OCI-LY3 (cell line): ENCODE results near the gene RFTN2.

ENCODE experiments used
- H2AFZ ChIP-seq: fragments of 200-600, 300-600 bp; shearing (Covaris generic); 2 replicates; pipeline ENCODE4 v1.6.0; 2014; ENCODE audit warnings: antibody characterized with exemption, low read depth, low read length
- H3K27ac ChIP-seq: fragments of 200-600, 300-600 bp; sonication (generic); 2 replicates; pipeline ENCODE4 v1.5.1; 2014; ENCODE audit warnings: mild to moderate bottlenecking, low read length, moderate library complexity, mixed read lengths
- H3K27me3 ChIP-seq: fragments of 200-600, 300-600 bp; sonication (generic); 2 replicates; pipeline ENCODE4 v1.6.1; 2014; ENCODE audit warnings: low read depth, low read length, mixed read lengths
- H3K36me3 ChIP-seq: fragments of 200-600, 300-600 bp; sonication (generic); replicated peaks from 2 replicates; pipeline ENCODE3; 2014; ENCODE audit warnings: low read depth, low read length, mixed read lengths
- H3K4me1 ChIP-seq: fragments of 300-600, 200-600 bp; sonication (generic); 2 replicates; pipeline ENCODE4 v1.6.1; 2014; ENCODE audit warnings: low read length, mixed read lengths
- H3K4me2 ChIP-seq: fragments of 200-600, 300-600 bp; sonication (generic); 2 replicates; pipeline ENCODE4 v1.6.1; 2014; ENCODE audit warnings: low read length, mixed read lengths
- H3K4me3 ChIP-seq: fragments of 300-600, 200-600 bp; sonication (generic); 2 replicates; pipeline ENCODE4 v1.5.1; 2014; ENCODE audit warnings: antibody characterized with exemption, mild to moderate bottlenecking, low read length, moderate library complexity
- H3K79me2 ChIP-seq: fragments of 300-600, 200-600 bp; shearing (Covaris generic); 2 replicates; pipeline ENCODE4 v1.6.1; 2014; ENCODE audit warnings: mild to moderate bottlenecking, low read length, mixed read lengths
- H3K9ac ChIP-seq: fragments of 300-600, 200-600 bp; shearing (Covaris generic); 2 replicates; pipeline ENCODE4 v1.6.0; 2014; ENCODE audit warnings: mild to moderate bottlenecking, low read length, moderate library complexity
- H3K9me3 ChIP-seq: fragments of 200-600, 300-600 bp; shearing (Covaris generic); 2 replicates; pipeline ENCODE4 v1.6.1; 2014; ENCODE audit warnings: low read length, mixed read lengths; ENCODE audit not compliant: insufficient read depth
- H4K20me1 ChIP-seq: fragments of 200-600, 300-600 bp; sonication (generic); 2 replicates; pipeline ENCODE4 v1.6.1; 2016; ENCODE audit warnings: low read length, mixed read lengths; ENCODE audit not compliant: insufficient read depth
- EZH2phosphoT487 ChIP-seq: fragments of 200-600 bp; shearing (Covaris generic); IDR thresholded peaks from 2 replicates; pipeline ENCODE4 v1.6.1; 2018; ENCODE audit warnings: antibody characterized with exemption, mixed run types, low read depth
- TF ChIP-seq, protein P1 (sequence below): fragments of 200-600, 300-600 bp; sonication (generic); IDR thresholded peaks from 2 replicates; pipeline ENCODE4 v1.5.1; 2014; ENCODE audit warnings: antibody characterized with exemption, low read length, low read depth

Gene RFTN2

DNA sequence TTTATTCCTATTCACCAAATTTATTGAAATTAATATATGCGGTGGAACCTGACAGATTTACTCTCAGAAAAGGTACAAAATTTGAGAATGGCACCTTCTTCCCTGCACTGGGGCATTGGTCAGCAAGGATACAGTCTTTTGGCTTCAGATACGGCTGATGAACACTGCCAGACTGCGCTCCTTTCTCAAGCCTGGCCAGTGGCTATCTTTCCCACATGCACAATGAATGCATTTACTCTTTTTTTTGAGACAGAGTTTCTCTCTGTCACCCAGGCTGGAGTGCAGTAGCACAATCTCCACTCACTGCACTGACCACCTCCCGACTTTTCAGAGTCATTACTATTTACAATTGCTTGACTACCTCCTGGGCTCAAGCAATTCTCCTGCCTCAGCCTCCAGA lies 97.9 kb downstream of the RFTN2 start:
- Histone ChIP-seq H2AFZ (no peak overlapping the region), H3K4me1 (peaks cover 5% of the 10 kb centered on the region; the same call in 1 of the 2 replicates), H3K9me3 (no peaks in the 10 kb centered on the region), H3K36me3 (peaks cover 5% of the 10 kb centered on the region), H3K27me3 (no peaks in the 10 kb centered on the region), H3K4me3 (no peak overlapping the region), H3K27ac (no peak overlapping the region), H3K4me2 (no peak overlapping the region), H3K9ac (no peak overlapping the region), H3K79me2 (no peaks in the 10 kb centered on the region), H4K20me1 (no peaks in the 10 kb centered on the region)
- TF ChIP-seq, protein P1, sequence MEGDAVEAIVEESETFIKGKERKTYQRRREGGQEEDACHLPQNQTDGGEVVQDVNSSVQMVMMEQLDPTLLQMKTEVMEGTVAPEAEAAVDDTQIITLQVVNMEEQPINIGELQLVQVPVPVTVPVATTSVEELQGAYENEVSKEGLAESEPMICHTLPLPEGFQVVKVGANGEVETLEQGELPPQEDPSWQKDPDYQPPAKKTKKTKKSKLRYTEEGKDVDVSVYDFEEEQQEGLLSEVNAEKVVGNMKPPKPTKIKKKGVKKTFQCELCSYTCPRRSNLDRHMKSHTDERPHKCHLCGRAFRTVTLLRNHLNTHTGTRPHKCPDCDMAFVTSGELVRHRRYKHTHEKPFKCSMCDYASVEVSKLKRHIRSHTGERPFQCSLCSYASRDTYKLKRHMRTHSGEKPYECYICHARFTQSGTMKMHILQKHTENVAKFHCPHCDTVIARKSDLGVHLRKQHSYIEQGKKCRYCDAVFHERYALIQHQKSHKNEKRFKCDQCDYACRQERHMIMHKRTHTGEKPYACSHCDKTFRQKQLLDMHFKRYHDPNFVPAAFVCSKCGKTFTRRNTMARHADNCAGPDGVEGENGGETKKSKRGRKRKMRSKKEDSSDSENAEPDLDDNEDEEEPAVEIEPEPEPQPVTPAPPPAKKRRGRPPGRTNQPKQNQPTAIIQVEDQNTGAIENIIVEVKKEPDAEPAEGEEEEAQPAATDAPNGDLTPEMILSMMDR, result no peak
- TF ChIP-seq EZH2phosphoT487, result no peak

DNA sequence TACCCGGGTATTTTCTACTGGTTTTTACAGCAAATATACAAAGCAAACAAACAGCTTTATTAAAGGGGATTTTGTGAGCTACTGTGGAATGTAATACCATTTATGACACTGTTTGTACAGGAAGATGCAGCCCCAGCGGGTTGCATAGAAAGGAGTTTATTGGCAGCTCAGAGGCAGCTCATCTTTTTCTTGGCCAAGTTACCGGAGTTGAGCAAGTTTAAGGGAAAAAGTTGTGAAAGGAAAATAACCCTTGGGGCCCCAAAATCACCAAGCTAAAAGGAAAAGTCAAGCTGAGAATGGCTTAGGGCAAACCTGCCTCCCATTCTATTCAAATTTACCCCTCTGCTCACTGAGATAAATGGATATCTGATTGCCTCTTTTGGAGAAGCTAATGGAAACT lies 98.8 kb downstream of the RFTN2 start:
- Histone ChIP-seq H3K79me2 (no peaks in the 10 kb centered on the region), H3K9me3 (no peaks in the 10 kb centered on the region), H2AFZ (no peak overlapping the region), H3K27me3 (no peaks in the 10 kb centered on the region), H3K36me3 (peaks cover 12% of the 10 kb centered on the region), H3K27ac (no peak overlapping the region), H3K4me3 (no peak overlapping the region), H3K9ac (no peak overlapping the region), H3K4me2 (no peak overlapping the region), H4K20me1 (no peaks in the 10 kb centered on the region), H3K4me1 (peaks cover 5% of the 10 kb centered on the region; the same call in 1 of the 2 replicates)
- TF ChIP-seq, protein P1, result no peak
- TF ChIP-seq EZH2phosphoT487, result no peak

DNA sequence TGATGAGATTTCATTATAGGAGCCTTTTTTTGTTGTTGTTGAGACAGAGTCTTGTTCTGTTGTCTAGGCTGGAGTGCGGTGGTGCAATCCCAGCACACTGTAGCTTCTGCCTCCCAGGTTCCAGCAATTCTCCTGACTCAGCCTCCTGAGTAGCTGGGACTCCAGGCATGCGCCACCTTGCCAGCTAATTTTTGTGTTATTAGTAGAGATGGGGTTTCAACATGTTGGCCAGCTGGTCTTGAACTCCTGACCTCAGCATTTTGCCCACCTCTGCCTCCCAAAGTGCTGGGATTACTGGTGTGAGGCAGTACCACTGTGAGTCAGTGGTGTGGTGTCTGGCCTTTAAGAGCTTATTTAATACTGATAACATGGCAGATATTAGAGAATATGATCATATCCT lies 99.4 kb downstream of the RFTN2 start:
- no peak overlapping the region for H3K27ac ChIP-seq
- no peaks in the 10 kb centered on the region for H4K20me1 ChIP-seq
- no peak overlapping the region for H3K4me2 ChIP-seq
- peaks cover 12% of the 10 kb centered on the region for H3K36me3 ChIP-seq
- H3K4me1 ChIP-seq, result peaks cover 5% of the 10 kb centered on the region; the same call in 1 of the 2 replicates
- TF ChIP-seq EZH2phosphoT487, result no peak
- TF ChIP-seq, protein P1, result no peak
- no peak overlapping the region for H3K9ac ChIP-seq
- H3K9me3 ChIP-seq, result no peaks in the 10 kb centered on the region
- H3K4me3 ChIP-seq, result no peak overlapping the region
- H3K27me3 ChIP-seq, result no peaks in the 10 kb centered on the region
- no peaks in the 10 kb centered on the region for H3K79me2 ChIP-seq
- H2AFZ ChIP-seq, result no peak overlapping the region

DNA sequence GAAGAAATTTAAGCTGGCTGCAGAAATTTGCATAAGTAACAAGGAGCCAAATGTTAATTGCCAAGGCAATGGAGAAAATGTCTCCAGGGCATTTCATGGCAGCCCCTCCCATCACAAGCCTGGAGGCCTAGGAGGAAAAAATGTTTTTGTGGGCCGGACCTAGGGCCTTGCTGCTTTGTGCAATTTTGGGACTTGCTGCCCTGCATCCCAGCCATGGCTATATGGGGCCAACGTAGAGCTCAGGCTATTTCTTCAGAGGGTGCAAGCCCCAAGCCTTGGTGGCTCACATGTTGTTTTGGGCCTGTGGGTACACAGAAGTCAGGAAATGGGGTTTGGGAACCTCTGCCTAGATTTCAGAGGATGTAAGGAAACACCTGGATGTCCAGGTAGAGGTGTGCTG lies 101.8 kb downstream of the RFTN2 start:
- H2AFZ ChIP-seq, result no peak overlapping the region
- H3K79me2 ChIP-seq, result no peaks in the 10 kb centered on the region
- no peak overlapping the region for H3K9ac ChIP-seq
- no peaks in the 10 kb centered on the region for H3K27me3 ChIP-seq
- no peaks in the 10 kb centered on the region for H3K9me3 ChIP-seq
- no peak overlapping the region for H3K27ac ChIP-seq
- H4K20me1 ChIP-seq, result no peaks in the 10 kb centered on the region
- H3K4me3 ChIP-seq, result no peak overlapping the region
- peaks cover 12% of the 10 kb centered on the region for H3K36me3 ChIP-seq
- peaks cover 5% of the 10 kb centered on the region; the same call in 1 of the 2 replicates for H3K4me1 ChIP-seq
- TF ChIP-seq EZH2phosphoT487, result no peak
- TF ChIP-seq, protein P1, result no peak
- no peak overlapping the region for H3K4me2 ChIP-seq
